Measurements from ENCODE around the gene ASPSCR1.

DNA sequence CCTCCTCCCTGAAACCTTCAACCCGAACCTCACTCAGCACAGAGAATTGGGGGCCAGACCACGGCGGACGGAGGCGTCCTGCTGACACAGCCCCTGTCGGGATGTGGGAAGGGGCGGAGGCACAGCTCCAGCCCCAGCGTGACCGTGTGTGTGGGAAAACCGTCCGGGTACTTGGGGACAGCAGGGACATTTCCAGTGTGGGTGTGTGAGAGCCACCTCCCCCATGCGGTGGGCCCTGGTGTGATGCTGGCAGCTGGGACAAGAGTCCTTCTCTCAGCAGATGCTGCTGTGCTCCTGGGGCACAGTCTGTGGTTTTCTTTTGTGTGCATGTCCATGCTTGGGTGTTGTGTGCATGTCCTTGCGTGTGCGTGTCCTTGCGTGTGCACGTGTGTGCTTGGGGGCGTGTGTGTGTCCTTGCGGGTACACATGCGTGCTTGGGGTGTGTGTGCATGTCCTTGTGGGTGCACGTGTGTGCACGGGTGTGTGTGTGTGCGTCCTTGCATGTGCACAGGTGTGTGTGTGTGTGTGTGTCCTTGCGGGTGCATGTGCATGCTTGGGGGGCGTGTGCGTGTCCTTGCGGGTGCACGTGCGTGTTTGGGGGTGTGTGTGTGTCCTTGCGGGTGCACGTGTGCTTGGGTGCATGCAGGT lies 28.4 kb downstream of the ASPSCR1 start:
- TF ChIP-seq, protein P1, sequence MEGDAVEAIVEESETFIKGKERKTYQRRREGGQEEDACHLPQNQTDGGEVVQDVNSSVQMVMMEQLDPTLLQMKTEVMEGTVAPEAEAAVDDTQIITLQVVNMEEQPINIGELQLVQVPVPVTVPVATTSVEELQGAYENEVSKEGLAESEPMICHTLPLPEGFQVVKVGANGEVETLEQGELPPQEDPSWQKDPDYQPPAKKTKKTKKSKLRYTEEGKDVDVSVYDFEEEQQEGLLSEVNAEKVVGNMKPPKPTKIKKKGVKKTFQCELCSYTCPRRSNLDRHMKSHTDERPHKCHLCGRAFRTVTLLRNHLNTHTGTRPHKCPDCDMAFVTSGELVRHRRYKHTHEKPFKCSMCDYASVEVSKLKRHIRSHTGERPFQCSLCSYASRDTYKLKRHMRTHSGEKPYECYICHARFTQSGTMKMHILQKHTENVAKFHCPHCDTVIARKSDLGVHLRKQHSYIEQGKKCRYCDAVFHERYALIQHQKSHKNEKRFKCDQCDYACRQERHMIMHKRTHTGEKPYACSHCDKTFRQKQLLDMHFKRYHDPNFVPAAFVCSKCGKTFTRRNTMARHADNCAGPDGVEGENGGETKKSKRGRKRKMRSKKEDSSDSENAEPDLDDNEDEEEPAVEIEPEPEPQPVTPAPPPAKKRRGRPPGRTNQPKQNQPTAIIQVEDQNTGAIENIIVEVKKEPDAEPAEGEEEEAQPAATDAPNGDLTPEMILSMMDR (IDR thresholded peaks at IDR 0.05) = no peak
- TF ChIP-seq POLR2A (IDR thresholded peaks at IDR 0.05) = no peak

Data from testis (tissue), 2 donors.